GM12874 (cell line): ENCODE measurements around the gene ZNF787.

ENCODE experiments used
- TF ChIP-seq, protein P1 (sequence below): IDR thresholded peaks from 2 replicates; pipeline ENCODE4 v1.5.1; 2011; ENCODE audit warnings: low read depth, mild to moderate bottlenecking, control low read depth, low read length, moderate library complexity; ENCODE audit not compliant: insufficient read depth

ZNF787 gene

DNA sequence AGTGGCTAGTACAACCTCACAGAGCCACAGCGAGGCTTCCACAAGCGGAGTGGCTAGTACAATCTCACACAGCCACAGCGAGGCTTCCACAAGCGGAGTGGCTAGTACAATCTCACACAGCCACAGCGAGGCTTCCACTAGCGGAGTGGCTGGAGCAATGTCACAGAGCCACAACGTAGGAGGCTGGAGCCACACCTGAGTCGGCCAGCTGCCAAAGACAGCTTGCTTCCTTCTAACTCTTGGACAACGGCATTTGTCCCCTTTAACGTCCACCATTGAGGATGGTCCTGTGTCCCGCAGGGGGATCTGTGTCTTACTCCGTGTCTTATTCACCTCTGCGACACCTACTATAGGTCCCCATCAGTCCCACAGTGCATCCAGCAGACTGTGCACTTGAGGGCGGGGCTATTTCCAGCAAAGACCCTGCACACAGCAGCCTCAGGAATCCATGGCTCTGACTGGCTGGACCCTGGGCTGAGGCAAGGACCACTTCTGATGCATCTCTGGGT, 3.7 kb downstream of the ZNF787 start:
- TF ChIP-seq, protein P1, sequence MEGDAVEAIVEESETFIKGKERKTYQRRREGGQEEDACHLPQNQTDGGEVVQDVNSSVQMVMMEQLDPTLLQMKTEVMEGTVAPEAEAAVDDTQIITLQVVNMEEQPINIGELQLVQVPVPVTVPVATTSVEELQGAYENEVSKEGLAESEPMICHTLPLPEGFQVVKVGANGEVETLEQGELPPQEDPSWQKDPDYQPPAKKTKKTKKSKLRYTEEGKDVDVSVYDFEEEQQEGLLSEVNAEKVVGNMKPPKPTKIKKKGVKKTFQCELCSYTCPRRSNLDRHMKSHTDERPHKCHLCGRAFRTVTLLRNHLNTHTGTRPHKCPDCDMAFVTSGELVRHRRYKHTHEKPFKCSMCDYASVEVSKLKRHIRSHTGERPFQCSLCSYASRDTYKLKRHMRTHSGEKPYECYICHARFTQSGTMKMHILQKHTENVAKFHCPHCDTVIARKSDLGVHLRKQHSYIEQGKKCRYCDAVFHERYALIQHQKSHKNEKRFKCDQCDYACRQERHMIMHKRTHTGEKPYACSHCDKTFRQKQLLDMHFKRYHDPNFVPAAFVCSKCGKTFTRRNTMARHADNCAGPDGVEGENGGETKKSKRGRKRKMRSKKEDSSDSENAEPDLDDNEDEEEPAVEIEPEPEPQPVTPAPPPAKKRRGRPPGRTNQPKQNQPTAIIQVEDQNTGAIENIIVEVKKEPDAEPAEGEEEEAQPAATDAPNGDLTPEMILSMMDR, result no peak

DNA sequence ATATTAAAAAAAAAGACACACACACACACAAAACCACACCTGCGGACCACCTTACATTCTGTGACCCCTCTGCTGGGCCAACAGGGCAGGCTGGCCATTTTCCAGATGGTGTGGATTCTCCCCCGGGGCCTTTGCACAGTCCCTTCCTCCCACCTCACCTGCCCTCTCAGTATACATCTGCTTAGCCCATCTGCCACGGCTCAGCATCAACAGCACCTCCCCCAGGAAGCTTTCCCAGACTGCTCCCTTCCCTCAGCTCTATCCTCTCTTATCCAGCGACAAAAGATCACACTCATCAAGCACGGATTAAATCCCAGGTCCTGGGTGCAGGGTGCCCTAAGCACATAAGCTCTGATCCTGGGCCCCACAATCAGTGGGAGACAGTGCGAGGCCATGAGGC, 4.5 kb downstream of the ZNF787 start:
- TF ChIP-seq, protein P1, result no peak

DNA sequence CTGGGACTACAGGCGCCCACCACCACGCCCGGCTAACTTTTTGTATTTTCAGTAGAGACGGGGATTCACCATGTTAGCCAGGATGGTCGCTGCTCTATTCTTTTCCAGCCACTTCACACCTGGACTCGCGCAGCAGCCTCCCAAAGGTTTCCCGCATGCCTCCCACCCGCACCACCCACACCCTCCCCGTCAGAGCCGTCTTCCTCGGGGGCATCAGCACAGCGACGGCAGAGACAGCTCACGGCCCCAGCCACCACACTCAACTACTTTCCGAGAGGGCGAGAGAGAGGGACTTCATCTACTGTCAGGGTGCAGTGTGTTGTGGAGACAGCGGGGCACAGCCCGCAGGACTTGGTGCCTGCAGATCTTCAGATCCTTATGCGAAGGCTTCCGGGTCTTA, 5.6 kb downstream of the ZNF787 start:
- TF ChIP-seq, protein P1, result no peak

DNA sequence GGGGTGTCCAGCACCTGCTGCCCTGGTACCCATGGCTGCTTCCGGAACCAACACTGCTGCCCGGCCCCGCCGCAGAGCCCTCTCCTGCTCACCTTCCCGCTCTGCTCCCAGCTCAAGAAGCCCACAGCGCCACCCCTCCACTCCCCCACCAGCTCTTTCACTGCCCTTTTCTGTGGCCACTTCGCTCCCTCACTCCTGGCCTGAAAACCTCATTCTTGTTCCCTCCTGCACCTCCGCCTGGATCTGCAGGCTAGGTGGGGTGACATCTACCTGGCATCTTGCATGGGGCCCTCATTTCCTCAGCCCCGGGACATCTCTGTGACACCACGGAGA, 6.4 kb downstream of the ZNF787 start:
- TF ChIP-seq, protein P1, result no peak

DNA sequence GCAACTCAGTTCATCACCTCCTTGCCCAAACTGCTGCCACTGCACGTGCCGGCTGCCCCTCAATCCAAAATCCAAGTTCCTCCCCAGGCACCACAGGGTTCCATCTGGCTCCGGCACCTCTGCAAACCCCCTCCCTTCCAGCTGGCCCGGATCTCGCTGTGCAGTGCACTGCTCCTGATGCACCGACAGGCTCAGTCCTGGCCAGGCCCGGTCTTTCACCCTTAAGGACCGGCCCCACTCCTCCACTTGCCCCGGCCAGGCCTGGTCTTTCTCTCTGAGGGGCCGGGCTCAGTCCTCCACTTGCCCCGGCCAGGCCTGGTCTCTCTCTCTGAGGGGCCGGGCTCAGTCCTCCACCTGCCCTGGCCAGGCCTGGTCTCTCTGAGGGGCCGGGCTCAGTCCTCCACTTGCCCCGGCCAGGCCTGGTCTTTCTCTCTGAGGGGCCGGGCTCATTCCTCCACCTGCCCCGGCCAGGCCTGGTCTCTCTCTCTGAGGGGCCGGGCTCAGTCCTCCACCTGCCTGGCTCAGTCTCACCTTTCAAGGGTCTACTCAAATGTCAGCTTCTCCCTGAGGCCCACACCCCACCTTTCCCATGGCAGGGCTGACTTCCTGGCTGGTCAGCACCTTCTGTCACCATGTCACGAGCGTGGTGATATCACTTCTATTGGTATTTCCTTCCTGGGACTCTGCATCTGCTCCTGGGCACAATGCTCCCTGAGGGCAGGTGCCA, 6.9 kb downstream of the ZNF787 start:
- TF ChIP-seq, protein P1, result no peak

DNA sequence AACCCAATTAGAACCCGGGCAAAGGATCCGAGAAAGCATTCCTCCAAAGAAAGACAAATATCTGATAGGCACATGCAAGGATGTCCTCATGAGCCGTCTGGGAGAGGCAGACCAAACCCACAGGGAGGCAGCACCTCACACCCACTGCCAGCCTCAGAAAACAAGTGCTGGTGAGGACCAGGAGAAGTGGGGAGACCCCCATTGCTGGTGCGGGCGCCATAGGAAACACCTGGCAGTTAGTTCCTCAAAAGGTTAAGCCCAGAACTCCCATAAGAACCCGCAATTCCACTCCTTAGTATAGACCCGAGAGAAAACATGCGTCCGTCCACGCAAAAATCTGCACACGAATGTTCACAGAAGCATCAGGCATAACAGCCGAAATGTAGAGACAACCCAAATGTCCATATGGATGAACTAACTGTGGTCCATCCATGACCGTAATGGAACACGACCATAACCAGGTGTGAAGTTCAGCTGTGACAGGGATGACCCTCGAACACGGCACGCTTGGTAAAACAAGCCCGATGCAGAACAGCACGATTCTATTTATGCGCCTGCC, 7.9 kb downstream of the ZNF787 start:
- TF ChIP-seq, protein P1, result no peak

DNA sequence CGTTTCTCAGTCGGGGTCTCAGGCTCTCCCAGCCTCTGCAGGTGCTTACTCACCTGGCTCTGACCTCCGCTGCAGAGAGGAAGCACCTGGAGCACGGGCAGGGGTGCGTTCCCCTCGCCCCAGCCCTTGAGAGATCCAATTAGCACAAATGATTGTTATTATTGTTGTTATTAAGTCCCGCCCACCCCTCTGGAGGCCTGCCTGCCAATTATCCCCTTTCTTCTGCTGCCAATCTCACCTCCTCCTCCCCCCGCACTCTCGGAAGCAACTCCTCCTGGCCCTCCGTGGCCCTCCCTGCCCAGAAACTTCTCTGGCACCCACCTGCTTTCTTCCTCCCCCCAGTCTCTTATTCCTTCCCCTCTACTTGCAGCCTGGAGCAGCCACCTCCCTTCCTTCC, 8.8 kb downstream of the ZNF787 start:
- TF ChIP-seq, protein P1, result no peak
